Testis (tissue), 2 donors: Measurements from ENCODE around the gene SERPINI2.

Experiments
- POLR2A ChIP-seq: fragments of 450-650 bp; IDR thresholded peaks from one replicate; pipeline ENCODE4 v1.6.1; 2017; ENCODE audit warnings: antibody characterized with exemption, mild to moderate bottlenecking, moderate library complexity
- TF ChIP-seq, protein P1 (sequence below), 3 experiments: fragments of 450-650 bp in 2 of 3; fragments of 200-600 bp in 1 of 3; sonication (generic) in 1 of 3; IDR thresholded peaks; one replicate each; pipeline ENCODE4 v1.5.1; 2016 to 2019; ENCODE audit warnings: antibody characterized with exemption in 3 of 3, mild to moderate bottlenecking in 2 of 3, moderate library complexity in 1 of 3

DNA sequence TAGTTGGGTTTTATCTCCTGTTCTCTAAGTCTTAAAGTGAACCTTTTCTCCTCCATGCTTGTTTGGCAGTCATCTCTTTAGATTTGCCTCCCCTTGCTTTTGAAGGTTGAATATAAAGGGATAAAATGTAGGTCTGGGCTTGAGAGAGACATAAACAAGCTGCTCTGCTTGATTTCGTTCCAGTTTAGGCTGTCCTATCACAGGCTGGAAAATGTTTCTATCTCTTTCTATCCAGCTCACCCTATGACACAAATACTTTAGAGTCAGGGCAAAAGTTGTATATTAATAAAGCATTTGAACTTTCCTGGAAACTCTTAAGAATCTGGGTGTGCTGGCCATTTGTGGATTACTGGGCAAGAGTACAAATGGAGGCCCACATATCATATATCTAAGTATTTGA lies 64.2 kb downstream of the SERPINI2 start:
- TF ChIP-seq, protein P1, sequence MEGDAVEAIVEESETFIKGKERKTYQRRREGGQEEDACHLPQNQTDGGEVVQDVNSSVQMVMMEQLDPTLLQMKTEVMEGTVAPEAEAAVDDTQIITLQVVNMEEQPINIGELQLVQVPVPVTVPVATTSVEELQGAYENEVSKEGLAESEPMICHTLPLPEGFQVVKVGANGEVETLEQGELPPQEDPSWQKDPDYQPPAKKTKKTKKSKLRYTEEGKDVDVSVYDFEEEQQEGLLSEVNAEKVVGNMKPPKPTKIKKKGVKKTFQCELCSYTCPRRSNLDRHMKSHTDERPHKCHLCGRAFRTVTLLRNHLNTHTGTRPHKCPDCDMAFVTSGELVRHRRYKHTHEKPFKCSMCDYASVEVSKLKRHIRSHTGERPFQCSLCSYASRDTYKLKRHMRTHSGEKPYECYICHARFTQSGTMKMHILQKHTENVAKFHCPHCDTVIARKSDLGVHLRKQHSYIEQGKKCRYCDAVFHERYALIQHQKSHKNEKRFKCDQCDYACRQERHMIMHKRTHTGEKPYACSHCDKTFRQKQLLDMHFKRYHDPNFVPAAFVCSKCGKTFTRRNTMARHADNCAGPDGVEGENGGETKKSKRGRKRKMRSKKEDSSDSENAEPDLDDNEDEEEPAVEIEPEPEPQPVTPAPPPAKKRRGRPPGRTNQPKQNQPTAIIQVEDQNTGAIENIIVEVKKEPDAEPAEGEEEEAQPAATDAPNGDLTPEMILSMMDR (IDR thresholded peaks at IDR 0.05), result no peak
- no peak for TF ChIP-seq POLR2A
